ENCODE measurements around the gene SPRYD3. TPM values are rescaled to one million over a fixed set of nuclear protein-coding genes. Genes with fewer than 3 reads are reported as not detected.

SPRYD3 gene
- total RNA-seq, 1 experiment from 2014 or later, result 47.5 TPM

DNA sequence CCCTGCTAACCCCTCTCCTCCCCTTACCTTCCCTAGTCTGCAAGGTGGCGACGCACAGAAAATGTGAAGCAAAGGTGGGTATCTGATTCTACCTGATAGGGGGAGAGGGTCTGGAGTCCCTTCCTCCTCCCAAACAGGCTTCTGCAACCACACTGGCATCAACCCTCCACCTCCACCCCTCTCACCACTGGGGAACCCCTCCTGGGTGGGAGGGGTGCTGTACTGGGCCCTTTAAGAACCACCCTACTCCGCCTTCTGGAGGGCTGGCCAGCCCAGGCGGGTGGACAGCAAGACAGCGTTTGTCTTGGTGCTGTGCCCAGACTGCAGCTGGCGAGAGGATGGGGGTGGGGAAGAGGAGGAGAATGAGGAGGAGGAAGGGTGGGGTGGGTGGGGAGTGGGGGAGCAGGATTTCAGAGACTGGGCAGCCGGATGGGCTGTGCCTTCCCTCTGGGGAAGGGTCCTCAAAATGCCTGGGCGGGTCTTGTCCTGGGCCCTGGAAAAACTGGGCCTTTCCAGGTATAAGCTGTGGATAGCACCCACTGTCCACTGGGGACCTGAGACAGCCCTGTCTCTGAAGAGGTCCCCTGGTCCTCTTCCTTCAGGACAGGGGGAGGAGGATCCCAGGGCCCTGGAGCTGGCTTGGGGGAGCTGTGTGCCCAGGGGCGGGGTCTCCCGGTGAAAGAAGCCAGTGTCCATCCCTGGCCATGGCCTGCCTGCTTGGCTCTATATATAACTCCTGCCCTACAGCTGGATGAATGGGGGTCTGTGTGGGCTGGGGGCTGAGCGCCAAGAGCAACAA lies 26.6 kb downstream of the SPRYD3 start:
- CTCF ChIA-PET, result interaction anchor here (0.7 to 3.5 kb wide), 9 partner anchors 8 to 145 kb away, joined by 3 to 36 read pairs (median 4); partner anchors contain the start of gene SPRYD3
- Histone ChIP-seq H3K79me2 (ENCODE audit: insufficient read depth, low read length) (peaks cover 23% of the 10 kb centered on the region; the same call in 1 of the 2 replicates), H3K9ac (ENCODE audit: low read length) (peak overlapping the region; percentile 88), H2AFZ (ENCODE audit: low read depth, low read length, poor library complexity, severe bottlenecking) (no peak overlapping the region), H3K9me3 (ENCODE audit: control insufficient read depth in 1 of 2, insufficient read depth in 1 of 2, low read depth in 1 of 2, low read length in 2 of 2) (no peaks in the 10 kb centered on the region), H3K36me3 (ENCODE audit: control insufficient read depth in 1 of 2, insufficient read depth in 2 of 2, low read length in 2 of 2) (no peaks in the 10 kb centered on the region), H3K4me1 (ENCODE audit: control insufficient read depth in 1 of 2, insufficient read depth in 2 of 2, low read length in 2 of 2) (peaks cover 59 to 75% of the 10 kb centered on the region in 2 experiments), H4K20me1 (ENCODE audit: insufficient read depth) (no peaks in the 10 kb centered on the region), H3K9me2 (ENCODE audit: insufficient read depth) (no peaks in the 10 kb centered on the region), H3K27ac (ENCODE audit: low read depth, low read length) (peak overlapping the region; percentile 92), H3K27me3 (ENCODE audit: insufficient read depth, low read length) (no peaks in the 10 kb centered on the region), H3K4me3 (replicated peaks in 1 of 2; ENCODE audit: low read depth in 1 of 2, low read length in 2 of 2) (peak overlapping the region; percentile 11 to 81; a peak in 3 of 4 replicates), H3K4me2 (ENCODE audit: low read length) (peak overlapping the region; percentile 97)
- RAD21 ChIA-PET (ENCODE audit: low non-redundant PET in 1 of 2, low total read pairs in 2 of 2, uncharacterized antibody in 2 of 2, unreplicated experiment in 2 of 2), result interaction anchor here in 1 of 2 experiments (0.6 to 1.0 kb wide), 2 partner anchors 47 to 164 kb away, joined by 3 to 4 read pairs; partner anchors contain the start of gene EIF4B
- no TSS peak for BruUV-seq (replicated peaks)
- DNase-seq (ENCODE audit: low read depth, low spot score) (no peak), ATAC-seq (no peak)
- intact Hi-C loops (cut with micrococcal nuclease), result no loop called here
- POLR2A ChIA-PET, result interaction anchor here (0.6 to 1.9 kb wide), 3 partner anchors 26 to 861 kb away, joined by 4 to 7 read pairs (median 6); partner anchors contain the start of genes KRT80 and SPRYD3
- TF ChIP-seq JUND (IDR thresholded peaks at IDR 0.05) (no peak), RAD21 (IDR thresholded peaks at IDR 0.05; ENCODE audit: low read depth) (no peak), EZH2 (IDR thresholded peaks at IDR 0.05) (no peak), POLR2AphosphoS5 (IDR thresholded peaks at IDR 0.05; ENCODE audit: low read depth, low read length) (peak; percentile 41; the same call in 1 of the 2 replicates), CTCF (IDR thresholded peaks at IDR 0.05 in 2 of 3, conservative IDR thresholded peaks at IDR 0.05 in 1 of 3; ENCODE audit: borderline replicate concordance in 1 of 3, insufficient read depth in 1 of 3, low read depth in 2 of 3, low read length in 2 of 3) (no peak)
